T follicular helper cell (primary cell): ENCODE measurements around the gene ZNF580.

Source experiments
- DNase-seq: peaks from one replicate; pipeline ENCODE4 v3.0.0-alpha.2; 2020; ENCODE audit warnings: low read depth

The ZNF580 gene

DNA sequence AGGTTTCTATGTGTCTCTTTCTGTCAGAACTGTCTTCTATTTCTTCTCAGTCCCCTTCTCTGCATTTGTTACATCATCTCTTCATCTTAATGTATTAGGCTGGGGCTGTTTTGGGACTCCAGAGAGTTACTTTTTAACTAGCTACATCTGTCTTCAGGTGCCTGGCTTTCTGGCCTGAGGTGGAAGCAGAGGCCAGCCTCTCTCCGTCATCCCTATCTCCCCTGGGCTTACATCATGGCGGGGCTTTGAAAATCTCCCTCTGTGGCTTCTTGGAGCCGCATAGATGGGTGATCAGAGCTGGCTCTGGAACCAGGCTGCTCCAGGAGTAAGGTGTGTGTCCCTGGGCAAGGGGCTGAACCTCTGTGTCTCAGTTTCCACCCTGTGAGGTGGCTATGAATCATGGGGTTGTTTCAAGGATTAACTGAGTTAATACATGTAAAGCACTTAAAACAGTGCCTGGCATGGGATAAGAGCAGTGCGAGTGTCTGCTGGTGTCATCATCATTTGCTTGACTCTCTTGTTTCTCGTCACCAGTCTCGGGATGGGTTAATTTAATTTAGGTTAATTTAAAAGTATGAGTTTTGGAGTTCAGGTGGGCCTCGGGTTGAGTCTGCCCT lies 36.2 kb downstream of the ZNF580 start:
- no peak for DNase-seq

DNA sequence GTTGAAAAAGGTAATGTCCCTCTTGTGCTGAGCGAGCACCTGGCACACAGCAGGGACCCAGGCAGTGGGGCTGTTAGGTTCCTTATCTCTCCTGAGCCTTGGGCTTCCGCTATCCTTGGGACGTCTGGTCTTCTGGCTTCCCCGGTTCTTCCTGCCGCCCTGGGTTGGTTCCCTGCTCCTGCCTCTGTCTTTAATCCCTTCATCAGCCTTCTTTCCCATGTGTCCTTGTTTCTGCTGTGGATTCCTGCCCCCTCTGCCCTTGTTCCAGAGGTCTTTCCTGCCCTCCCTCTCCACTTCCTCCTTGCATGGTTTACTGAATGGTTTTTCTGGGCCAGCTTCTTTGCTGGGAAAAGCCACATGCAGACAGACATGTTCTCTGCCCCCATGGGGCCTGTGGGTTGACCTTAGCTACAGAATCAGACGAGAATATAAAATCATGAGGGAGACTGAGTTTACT lies 36.8 kb downstream of the ZNF580 start:
- DNase-seq: no peak

DNA sequence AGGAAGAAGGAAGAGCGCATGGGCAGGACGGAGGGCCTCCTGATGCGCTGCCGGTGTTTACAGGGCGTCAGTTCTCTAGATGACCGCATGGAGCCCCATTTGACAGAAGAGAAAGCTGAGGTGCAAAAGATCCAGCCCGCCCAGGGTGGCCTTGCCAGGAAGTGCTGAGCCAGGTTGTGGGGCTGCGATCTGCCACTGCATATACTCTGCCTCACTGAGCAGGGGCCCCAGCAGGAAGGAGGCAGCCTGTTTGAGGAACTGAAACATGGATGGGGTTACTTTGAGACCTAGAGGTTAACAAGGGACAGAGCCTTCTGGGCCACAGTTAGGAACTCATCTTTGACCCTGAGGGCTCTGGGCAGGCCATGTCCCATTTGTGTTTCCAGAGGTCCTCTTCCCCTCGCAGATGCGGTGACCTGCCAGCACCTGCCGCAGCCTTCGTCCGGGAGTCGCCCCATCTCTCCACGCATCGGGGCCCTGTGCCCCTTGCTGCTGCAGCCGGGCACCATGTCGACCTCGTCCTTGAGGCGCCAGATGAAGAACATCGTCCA lies 37.4 kb downstream of the ZNF580 start:
- no peak for DNase-seq

DNA sequence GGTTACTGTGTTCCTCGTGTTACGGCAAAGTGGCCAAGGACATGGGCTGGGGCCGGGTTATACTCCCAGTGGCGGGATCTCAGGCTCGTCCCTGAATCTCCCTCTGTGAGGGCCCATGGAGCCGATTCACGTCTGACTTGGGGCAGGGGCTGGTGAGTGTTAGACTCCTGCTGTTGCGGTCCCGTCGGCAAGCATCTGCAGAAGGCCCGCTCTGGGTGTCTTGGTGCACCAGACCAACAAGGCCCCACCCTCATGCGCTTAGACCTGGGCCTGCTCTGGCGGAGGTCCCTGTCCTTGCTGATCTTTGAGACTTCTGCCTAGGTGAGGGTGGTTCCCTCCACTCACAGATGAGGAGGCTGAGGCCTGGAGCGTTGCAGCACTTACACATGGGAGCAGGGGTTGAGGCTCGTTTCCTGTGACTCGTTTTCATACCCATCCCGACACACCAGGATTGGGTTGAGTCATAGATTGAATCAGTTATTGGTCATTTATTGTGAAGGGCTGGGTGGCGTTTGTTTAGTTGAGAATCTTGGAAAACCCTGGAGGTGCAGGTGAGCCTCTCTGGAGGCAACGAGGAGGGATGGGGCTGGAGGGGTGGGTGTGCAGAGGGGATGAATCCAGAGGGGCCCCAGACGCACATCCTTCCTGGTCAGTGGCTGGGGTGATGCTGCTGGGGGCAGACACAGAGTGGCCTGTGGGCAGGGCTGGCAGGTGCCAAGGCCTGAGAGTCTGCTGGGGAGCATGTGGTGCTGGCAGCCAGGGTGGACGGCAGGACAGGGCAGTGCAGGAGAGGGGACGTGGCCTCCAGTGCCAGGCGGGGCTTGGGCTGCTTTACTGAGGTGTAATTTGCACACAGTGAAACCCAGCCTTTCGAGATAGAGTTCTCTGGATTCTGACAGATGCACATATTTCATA lies 38.8 kb downstream of the ZNF580 start:
- no peak for DNase-seq

DNA sequence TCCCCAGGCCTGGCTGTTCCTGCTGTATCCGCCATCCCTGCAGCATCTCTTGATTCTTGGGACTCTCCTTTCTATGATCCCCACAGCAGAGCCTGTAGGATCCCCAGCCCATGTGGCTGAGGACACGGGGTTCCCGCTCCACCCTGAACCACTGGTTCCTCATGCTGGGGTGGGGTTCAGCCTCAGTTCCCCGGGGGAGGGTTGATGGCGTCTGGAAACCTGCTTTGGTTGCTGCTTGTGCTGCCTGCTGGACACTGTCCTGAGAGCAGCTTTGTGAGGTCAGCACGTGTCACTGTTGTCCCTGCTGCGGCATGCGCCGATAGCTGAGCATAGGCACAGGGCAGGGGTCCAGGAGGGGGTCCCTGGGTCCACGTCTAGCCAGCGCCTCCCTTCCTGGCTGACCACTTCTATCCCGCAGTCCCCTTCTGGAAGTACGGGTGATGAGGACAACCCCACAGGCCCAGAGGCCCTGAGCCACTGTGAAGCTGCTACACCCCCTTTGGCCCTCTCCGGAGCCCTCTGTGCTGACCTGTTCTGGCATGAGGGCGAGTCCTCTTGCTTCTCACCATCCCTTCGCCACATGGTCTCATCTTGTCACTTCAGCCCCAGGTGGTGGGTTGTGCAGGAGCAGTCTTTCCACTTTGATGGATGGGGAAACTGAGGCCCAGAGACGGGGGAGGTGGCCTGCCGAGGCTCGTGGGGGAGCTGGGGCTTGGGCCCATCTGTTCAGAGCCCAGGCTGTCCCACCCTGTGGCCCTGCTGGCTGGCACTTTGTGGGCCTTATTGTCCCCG lies 39.7 kb downstream of the ZNF580 start:
- no peak for DNase-seq

DNA sequence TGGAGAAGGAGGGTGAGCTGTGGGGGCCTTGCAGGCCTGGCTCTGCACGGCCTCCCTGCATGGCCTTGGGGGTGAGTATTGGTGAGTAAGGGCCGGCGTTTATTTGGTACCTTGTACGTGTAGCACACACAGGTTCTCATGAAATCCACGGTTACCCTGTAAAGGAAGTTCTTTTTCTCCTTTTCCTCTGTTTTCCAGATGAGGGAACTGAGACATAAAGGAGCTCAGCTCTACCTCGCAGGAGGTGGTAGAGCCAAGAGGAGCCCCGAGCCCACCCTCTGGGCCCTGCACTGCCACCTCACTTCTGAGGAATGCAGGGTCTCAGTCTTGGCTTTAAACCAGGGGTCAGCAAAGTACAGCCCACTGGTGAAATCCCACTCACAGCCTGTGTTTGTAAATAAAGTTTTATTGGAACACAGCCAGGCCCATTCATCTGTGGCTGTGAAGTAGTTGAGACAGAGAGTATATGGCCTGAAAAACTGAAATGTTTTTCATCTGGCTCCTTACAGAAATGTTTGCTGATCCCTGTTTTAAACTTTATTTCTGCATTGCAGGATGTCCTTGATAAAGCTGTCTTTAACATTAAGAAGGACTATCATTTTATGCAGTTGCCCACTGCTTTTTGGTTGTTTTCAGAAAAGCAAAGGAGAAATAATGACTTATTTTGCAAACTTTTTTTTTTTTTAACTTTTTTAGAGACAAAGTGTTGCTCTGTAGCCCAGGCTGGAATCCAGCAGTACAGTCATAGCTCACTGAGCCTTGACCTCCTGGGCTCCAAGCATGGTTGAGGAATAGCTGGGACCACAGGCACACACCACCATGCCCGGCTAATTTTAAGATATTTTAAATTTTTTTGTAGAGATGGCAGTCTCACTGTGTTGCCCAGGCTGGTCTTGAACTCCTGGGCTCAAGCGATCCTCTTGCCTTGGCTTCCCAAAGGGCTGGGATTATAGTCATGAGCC lies 40.6 kb downstream of the ZNF580 start:
- no peak for DNase-seq

DNA sequence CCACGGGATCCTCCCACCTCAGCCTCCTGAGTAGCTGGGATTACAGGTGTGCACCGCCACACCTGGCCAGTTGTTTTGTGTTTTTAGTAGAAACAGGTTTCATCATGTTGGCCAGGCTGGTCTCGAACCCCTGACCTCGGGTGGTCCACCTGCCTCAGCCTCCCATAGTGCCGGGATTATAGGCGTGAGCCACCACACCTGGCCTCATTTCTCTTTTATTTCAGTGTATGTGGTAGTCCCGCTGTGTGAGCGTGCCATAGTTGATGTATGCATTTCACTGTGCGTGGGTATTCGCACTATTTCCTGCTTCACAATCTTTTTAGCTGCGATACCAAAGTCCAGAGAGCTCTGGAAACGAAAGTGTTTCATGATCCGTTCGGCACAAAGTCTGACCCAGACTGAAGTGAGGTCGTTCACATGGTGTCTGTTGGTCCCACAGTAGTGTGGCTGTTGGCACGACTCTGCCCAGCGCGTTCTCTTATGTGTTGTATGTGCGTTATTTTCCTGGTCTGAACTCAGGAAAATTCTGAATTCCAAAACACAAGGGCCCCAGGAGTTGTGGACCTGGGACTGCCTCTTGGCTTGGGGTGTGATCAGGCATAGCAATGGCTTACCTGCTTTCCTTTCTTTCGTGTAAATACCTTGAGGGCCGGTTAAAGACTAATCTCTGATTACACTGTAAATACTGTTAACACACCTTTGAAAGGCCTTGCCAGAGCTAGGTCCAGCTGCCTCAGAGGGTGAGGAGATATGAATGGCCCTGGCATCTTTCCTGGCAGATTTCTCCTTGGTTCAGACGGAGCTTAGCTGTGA lies 42.9 kb downstream of the ZNF580 start:
- DNase-seq: no peak

DNA sequence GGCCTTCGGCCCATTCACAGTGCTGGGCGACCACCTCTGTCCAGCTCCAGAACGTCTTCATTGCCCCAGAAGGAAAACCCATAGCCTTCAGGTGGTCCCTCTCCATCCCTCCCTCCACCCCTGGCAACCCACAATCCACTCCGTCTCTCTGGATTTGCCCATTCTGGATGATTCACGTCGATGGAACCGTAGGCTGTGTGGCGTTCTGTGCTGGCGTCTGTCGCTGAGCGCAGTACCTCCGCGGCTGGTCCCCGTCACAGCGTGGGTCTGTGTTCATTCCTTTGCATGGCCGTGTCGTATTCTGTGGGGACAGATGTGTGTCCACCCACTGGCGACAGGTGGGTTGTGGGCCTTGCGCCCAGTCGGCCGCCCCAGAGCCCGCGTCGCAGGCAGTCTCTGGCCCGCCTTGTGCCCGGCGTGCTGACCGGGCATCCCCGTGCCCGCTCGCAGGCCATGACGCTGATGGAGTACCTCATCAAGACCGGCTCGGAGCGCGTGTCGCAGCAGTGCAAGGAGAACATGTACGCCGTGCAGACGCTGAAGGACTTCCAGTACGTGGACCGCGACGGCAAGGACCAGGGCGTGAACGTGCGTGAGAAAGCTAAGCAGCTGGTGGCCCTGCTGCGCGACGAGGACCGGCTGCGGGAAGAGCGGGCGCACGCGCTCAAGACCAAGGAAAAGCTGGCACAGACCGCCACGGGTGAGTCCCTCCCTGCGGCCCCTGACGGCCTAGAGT lies 44.3 kb downstream of the ZNF580 start:
- no peak for DNase-seq

DNA sequence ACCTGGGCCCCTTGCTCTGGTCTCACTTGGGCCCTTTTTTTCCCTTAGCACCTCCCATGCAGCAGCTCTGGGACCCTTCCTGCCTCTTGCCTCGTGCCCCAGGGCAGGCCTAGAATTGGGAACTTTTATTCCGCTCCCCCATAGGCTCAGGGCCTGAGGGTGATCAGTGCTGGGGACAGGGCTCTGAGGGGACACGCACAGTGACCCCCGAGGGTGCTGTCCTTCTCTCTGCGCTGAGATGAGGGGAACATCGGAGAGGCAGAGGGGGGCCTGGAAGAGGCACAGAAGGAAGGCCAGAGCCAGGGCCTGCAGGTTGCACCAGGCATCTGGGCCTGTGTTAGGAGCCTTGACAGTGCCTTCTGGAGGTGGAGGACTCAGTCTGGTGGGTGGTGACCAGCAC lies 45.0 kb downstream of the ZNF580 start:
- no peak for DNase-seq

DNA sequence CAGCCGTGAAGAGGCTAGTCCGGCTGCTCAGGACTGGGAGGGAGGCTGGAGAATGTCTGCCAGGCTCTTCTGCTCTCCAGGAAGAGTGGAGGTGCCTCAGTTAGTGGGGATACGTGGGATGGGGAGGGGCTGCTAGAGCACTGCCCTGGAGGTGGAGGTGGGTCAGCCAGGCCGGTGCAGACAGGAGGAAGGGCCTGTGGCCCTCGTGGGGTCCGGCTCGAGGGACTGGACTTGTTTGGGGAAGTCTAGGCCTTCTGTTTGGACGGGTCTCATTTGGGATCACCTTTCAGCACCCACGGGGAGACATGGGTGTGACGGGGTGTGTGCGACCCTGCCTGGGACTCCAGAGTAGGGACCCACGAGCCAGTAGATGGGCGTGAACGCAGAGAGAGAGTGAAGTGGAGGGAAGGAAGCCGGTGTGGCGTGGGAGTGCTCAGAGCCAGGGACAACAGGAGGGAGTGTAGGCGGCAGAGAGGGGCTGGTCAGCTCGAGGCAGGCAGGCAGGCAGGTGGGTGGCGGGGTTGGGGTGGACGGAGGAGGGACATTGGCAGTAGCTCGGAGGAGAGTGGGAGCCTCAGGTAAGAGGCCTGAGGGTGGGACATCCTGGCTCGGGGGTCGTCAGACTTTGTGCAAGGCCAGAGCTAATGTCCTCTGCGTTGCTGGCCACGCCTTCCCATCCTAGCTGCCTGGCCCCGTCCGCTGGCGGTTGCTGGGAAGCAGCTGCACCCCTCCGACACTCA lies 45.7 kb downstream of the ZNF580 start:
- DNase-seq: no peak

DNA sequence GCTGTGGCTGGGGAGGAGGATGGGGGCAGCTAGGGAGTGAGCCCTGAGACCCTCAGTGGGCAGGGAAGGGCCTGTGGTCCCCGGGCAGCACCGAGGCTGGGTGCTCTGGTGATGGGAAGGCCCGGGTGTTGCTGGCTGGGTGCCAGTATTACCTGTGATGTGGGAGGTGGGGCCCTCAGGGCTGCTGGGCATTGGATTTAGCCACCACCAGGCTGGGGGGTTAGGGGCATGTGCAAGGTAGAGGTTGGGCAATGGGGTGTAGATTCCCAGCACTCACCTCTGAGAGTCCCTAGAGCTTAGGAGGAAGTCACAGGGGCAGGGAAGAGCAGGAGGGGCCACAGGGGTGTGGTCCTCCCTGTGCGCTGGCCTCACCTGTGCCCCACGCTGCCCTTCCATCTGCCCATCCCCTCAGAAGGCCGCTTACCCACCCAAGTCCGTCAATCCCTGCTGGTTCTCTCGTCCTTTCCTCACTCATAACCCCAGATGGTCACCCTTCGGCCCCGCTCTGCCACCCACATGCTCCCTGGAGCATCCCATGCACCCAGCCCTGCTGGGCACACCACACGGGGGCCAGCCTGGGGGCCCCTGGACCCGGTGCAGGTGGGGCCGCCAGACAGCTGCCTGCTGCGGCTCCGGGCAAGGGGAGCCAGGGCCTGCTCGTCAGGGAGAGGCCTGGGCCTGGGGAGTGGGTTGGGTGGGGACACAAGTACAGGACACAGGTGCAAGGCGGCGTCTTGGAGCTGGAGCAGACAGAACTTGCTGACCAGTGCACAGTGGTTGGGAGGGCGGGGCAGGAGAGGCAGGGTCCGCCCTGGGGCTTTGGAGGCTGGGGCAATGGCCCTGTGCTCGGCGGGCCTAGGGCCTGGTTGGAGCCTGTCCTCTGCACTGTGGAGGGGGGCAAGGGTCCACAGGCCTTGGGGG lies 46.7 kb downstream of the ZNF580 start:
- no peak for DNase-seq

DNA sequence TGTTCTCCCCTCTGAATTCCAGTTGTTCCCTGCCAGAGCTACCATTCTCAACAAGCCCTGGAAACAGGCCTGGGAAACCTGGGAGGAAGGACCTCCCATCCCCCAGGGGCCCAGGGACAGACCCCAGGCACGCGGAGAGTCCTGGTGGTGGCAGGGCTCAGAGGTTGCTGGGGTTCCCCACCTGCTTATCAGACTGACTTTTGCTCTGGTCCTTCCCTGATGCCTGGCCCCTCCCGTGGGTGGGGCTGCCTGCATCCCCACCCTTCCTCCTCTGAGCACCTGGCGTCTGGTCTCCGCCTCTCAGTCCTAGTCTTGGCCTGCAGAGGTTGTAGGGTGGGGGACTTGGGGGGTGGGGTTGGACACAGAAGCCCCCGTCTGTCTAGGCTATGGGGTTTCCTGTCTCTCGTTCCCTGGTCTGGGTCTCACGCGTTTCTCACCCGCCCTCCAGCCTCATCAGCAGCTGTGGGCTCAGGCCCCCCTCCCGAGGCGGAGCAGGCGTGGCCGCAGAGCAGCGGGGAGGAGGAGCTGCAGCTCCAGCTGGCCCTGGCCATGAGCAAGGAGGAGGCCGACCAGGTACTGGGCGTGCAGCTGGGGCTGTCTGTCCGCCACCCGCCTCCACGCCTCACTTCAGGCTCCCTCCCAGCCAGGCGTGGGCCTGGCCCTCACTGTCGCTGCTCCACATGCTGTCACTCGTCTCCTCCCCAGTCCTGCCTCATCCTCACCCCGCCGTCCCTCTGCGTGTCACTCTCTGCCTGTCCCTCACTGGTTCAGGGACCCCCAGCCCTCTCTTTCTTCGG lies 47.8 kb downstream of the ZNF580 start:
- no peak for DNase-seq

DNA sequence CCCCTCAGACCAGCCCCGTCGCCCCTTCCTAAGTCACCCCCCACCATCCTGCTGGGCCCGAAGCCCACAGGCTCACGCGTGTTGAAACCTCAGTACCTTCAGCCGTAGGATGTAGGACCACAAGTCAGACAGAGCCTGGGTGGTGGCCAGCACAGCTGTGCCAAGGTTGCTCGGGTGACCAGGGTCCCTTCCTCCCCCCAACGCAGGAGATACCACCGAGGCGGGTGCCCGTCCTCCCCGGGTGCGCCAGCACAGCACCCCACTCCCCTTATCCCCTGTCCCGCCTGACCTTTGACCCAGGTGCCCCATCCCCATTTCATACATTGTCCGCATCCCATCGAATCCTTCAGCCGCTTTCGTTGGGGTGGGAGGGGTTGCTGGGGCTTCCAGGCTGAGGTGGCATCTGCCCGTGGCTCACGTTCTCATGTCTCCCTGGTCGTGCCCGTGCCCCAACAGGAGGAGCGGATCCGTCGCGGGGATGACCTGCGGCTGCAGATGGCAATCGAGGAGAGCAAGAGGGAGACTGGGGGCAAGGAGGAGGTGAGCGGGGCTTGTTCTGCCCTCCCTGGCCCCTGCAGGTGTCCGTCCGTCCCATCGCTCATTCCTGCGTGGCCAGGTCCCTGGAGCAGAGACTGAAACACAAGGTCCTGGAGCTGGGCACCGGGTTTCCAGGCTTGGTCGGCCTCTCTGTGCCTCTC lies 48.8 kb downstream of the ZNF580 start:
- no peak for DNase-seq

DNA sequence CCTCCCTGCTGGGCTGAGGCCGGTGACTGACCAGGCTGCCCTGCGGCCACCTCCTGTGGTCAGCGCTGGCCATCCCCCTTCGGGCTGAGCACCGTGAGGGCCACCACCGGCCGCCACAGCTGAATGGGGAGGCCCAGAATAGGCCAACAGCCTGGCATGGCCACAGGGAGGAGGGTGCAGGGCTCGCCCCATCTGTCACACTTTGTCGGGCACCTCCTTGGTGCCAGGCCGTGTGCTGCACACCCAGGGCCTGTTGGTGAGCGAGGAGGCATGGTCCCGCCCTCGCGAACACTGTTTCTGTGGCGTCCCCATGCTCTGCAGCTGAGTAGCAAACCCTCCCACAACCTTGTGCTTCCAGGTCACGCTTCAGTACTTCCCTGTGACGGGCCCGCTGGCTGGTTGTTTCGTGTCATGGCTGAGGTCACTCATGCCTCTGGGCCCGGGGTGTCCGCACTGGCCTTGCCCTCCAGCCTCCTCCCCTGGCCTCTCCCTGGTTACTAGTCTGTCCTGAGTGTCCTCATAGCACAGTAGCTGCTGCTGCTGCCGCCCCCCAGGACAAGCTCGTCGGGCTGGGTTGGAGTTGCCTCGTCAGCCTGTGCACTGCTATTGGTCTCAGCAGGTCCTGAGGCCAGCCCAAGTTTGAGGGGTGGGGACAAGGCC lies 49.4 kb downstream of the ZNF580 start:
- DNase-seq: no peak

DNA sequence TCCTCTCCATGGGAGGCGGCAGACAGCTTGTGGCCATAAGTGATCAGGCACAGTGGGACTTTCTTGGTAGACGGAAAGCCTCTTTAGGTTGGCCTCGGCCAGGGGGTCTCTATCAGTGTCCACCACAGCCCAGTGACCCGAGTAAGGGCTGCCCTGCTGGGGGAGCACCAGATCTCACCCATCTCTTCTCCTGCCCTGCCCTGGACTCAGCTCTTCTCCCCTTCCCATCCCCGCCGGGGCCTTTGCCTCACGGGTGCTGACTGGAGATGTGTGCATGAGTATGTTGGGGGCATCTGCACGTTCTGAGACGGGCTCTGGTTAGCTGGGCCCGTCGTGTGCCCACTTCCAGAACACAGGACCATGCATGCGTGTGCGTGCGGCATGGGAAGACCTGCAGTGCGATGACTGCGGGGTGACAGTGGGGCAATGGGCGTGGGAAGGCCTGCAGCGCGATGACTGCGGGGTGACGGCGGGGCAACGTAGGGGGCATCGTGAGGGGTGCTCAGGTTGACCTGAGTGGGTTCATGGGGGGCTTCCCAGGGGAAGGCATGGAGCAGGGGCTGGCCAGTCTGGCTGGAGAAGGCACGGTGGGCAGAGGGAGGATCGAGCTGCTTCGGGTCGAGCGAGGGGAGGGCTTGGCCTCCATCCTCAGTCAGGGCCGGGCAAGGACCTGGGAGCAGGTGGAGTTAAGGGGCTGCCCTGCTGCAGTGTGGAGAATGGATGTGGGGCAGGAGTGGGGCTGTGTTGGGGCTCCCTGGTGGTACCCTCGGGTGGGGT lies 50.2 kb downstream of the ZNF580 start:
- DNase-seq: no peak
